Measurements from ENCODE around the gene HS6ST3. TPM values are rescaled to one million over a fixed set of nuclear protein-coding genes. Genes with fewer than 3 reads are reported as not detected.

HS6ST3 gene
- 0.08 and 0.12 TPM in 2 replicates for total RNA-seq (ENCODE audit: low replicate concordance)

GRCh38 chr13:96089749-96090239 is at the start of gene HS6ST3:
Gene HS6ST3 (plus strand): TSS chr13:96090107.

GRCh38 chr13:96053003-96053703 is 36.8 kb upstream of the HS6ST3 start, which contains the start of gene UGGT2:
Gene UGGT2 (minus strand): TSS chr13:96053401. CDS start chr13:96053312, 89 bp downstream.

Other genes starting within 250 kb of the HS6ST3 start
- 17.6 and 61.3 TPM in 2 replicates for gene UGGT2, start 36.7 kb upstream of the HS6ST3 start, total RNA-seq (ENCODE audit: low replicate concordance)